ENCODE data around the gene STK4. TPM values are rescaled to one million over a fixed set of nuclear protein-coding genes. Genes with fewer than 3 reads are reported as not detected.

The STK4 gene
- total and polyA plus RNA-seq, 2 of the 4 experiments (the other 2 are of a cell fraction) = 10.2 to 22.2 TPM

- TF ChIP-seq ELK1 (IDR thresholded peaks at IDR 0.05; ENCODE audit: borderline replicate concordance, low read depth, low read length) (no peak), POLR2A (IDR thresholded peaks at IDR 0.05; ENCODE audit: low read depth, low read length) (peak; percentile 90; the same call in 1 of the 2 replicates), BHLHE40 (IDR thresholded peaks at IDR 0.05; ENCODE audit: low read depth, low read length) (peak; percentile 87), MXI1 (IDR thresholded peaks at IDR 0.05; ENCODE audit: borderline replicate concordance, low read depth, low read length) (peak; percentile 98), FOS (IDR thresholded peaks at IDR 0.05; ENCODE audit: low read depth, low read length) (no peak), MAZ (IDR thresholded peaks at IDR 0.05; ENCODE audit: borderline replicate concordance, low read depth, low read length) (peak; percentile 36; the same call in 1 of the 2 replicates)
Observed at GRCh38 chr20:44960103-44960852, 6.0 kb upstream of the STK4 start, which contains the start of gene TOMM34 (continued).
